Thoracic aorta (tissue), 2 donors: ENCODE data around the gene AATK. TPM values are rescaled to one million over a fixed set of nuclear protein-coding genes. Genes with fewer than 3 reads are reported as not detected.

ENCODE experiments used
- ATAC-seq: fragments of 150-250 bp; one replicate; pipeline ENCODE4 v1.8.0; 2017; ENCODE audit warnings: low read depth; ENCODE audit not compliant: insufficient number of reproducible peaks, low FRiP score
- DNase-seq: peaks from one replicate; pipeline ENCODE4 v3.0.0-alpha.2; 2020; ENCODE audit warnings: low spot score
- H3K27ac ChIP-seq, 2 donors: fragments of 200-600 bp; sonication (generic); 1 replicate in 1 of 2; 2 replicates in 1 of 2; pipeline ENCODE4 v1.5.1; 2016; ENCODE audit warnings: mild to moderate bottlenecking in 2 of 2, moderate library complexity in 2 of 2
- H3K27me3 ChIP-seq: fragments of 200-600 bp; sonication (generic); replicated peaks from 2 replicates; pipeline ENCODE4 v1.6.0; 2016; ENCODE audit warnings: mild to moderate bottlenecking; ENCODE audit not compliant: insufficient read depth
- H3K36me3 ChIP-seq: fragments of 200-600 bp; sonication (generic); one replicate; pipeline ENCODE4 v1.5.1; 2016
- H3K4me1 ChIP-seq, 2 donors: fragments of 200-600 bp; sonication (generic); 1 replicate in 1 of 2; 2 replicates in 1 of 2; pipeline versions ENCODE4 v1.5.1 to v1.6.0; 2016; ENCODE audit warnings: low read depth in 2 of 2, mild to moderate bottlenecking in 1 of 2; ENCODE audit not compliant: control insufficient read depth in 1 of 2
- H3K4me3 ChIP-seq: fragments of 200-600 bp; sonication (generic); 2 replicates; pipeline ENCODE4 v1.5.1; 2016; ENCODE audit warnings: mild to moderate bottlenecking
- H3K9me3 ChIP-seq: fragments of 200-600 bp; sonication (generic); 2 replicates; pipeline ENCODE4 v1.5.1; 2016
- CTCF ChIP-seq: fragments of 200-600 bp; sonication (generic); IDR thresholded peaks from one replicate; pipeline ENCODE4 v1.5.1; 2019; ENCODE audit warnings: antibody characterized with exemption
- total RNA-seq, 2 donors: library from RNA; depleted of rRNA; stranded (reverse); fragments of >200 nt; gene quantifications; one replicate each; pipeline versions ENCODE4 v1.1.0 to v1.2.3, GENCODE V29; 2016

The AATK gene
- total RNA-seq, 2 donors from 2014 or later: 6.1 to 19.8 TPM

GRCh38 chr17:81142301-81143199 lies 23.5 kb downstream of the AATK start:
- Histone ChIP-seq H3K27me3 (no peaks in the 10 kb centered on the region), H3K27ac (no peak overlapping the region), H3K36me3 (no peaks in the 10 kb centered on the region), H3K4me1 (peaks cover 0 to 6% of the 10 kb centered on the region in 2 donors), H3K9me3 (no peaks in the 10 kb centered on the region), H3K4me3 (no peak overlapping the region)
- DNase-seq (peak; percentile 30), ATAC-seq (peak; percentile 54)
- peak; percentile 74 for TF ChIP-seq CTCF

GRCh38 chr17:81140695-81141094 lies 25.3 kb downstream of the AATK start:
- Histone ChIP-seq H3K4me3 (no peak overlapping the region), H3K4me1 (peaks cover 0 to 6% of the 10 kb centered on the region in 2 donors), H3K36me3 (no peaks in the 10 kb centered on the region), H3K27ac (no peak overlapping the region), H3K9me3 (no peaks in the 10 kb centered on the region), H3K27me3 (no peaks in the 10 kb centered on the region)
- no peak for TF ChIP-seq CTCF
- DNase-seq (no peak), ATAC-seq (no peak)

GRCh38 chr17:81140018-81140417 lies 26.0 kb downstream of the AATK start:
- no peak overlapping the region for H3K27ac ChIP-seq
- TF ChIP-seq CTCF: no peak
- H3K4me1 ChIP-seq: peaks cover 0 to 6% of the 10 kb centered on the region in 2 donors
- ATAC-seq (no peak), DNase-seq (no peak)
- no peak overlapping the region for H3K4me3 ChIP-seq
- H3K36me3 ChIP-seq: no peaks in the 10 kb centered on the region
- no peaks in the 10 kb centered on the region for H3K27me3 ChIP-seq
- H3K9me3 ChIP-seq: no peaks in the 10 kb centered on the region

GRCh38 chr17:81139428-81139827 lies 26.6 kb downstream of the AATK start:
- no peak for ATAC-seq

More at GRCh38 chr17:81139428-81139827, 26.6 kb downstream of the AATK start:
- H3K36me3 ChIP-seq: no peaks in the 10 kb centered on the region
- peaks cover 0 to 6% of the 10 kb centered on the region in 2 donors for H3K4me1 ChIP-seq
- no peak for DNase-seq
- no peaks in the 10 kb centered on the region for H3K9me3 ChIP-seq
- no peak overlapping the region for H3K27ac ChIP-seq
- H3K4me3 ChIP-seq: no peak overlapping the region
- no peak for TF ChIP-seq CTCF
- no peaks in the 10 kb centered on the region for H3K27me3 ChIP-seq
